NCI-H82 treated with DMSO at 0.1 percent for 48 hours (cell line): Measurements from ENCODE around the gene GCNA.
"Not testable (repeated sequence)": the region's sequence is repeated elsewhere in the genome, so short reads cannot be mapped to it uniquely, and the experiment has no call there.

Source experiments
- DNase-seq: peaks from one replicate; lab custom pipeline; 2025; ENCODE audit not compliant: unreplicated experiment; lab: John Stamatoyannopoulos, UW

Gene GCNA

DNA sequence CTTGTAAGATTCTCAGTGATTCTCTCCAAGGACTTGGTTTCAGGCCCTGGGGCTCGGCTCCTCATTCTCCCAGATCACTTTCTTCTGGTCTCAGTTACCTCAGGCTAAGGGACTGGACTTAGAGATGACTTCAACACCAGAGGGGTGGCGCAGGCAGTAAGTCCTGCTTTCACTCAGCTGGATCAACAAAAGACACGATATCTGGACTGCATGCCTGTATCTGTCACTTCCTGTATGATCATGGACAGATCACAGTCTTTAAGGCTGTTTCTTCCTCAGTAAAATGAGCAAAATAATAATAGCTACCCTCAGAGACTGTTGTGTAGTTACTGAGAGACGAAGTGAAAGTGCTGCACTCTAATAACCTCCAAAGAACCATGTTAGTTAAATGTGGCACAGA, 59.6 kb downstream of the GCNA start:
- DNase-seq: no peak

DNA sequence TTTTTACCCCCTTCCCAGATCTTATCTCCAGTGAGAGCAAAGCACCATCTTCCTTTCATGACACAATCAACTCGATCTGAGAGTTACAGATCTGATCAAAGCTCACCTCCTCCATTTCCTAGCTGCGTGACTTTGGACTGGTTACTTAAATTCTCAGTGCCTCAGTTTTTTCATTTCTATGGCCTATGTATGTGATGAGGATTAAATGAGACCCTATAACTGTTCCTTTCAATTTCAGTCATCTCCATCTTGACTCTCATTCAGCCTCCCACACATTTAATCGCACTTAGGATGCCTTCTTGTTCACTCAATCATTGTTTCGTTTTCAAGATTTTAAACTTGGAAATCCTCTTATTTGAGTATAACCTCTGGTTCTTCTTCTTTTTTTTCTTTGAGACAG, 60.2 kb downstream of the GCNA start:
- DNase-seq: no peak

DNA sequence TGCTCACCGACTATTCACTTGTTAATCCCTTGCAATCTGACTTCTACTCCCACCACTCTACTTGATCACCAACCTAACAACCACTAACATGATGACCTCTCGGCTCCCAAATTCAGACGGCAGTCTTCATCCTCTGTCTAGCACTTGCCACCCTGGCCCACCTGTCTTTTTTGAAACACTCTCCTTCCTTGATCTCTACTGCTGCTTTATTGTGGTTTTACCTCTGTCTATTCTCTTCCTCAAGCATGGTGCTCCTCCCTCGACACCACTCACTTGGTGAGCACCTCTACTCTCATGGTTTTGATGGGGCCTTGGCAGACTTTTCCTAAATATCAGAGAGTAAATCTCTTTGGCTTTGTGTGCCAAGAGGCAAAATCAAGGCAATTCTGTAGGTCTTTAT, 61.8 kb downstream of the GCNA start:
- no peak for DNase-seq

DNA sequence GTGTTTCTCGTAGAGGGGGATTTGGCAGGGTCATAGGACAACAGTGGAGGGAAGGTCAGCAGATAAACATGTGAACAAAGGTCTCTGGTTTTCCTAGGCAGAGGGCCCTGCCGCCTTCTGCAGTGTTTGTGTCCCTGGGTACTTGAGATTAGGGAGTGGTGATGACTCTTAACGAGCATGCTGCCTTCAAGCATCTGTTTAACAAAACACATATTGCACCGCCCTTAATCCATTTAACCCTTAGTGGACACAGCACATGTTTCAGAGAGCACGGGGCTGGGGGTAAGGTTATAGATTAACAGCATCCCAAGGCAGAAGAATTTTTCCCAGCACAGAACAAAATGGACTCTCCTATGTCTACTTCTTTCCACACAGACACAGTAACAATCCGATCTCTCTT, 66.2 kb downstream of the GCNA start:
- not testable (repeated sequence) for DNase-seq

DNA sequence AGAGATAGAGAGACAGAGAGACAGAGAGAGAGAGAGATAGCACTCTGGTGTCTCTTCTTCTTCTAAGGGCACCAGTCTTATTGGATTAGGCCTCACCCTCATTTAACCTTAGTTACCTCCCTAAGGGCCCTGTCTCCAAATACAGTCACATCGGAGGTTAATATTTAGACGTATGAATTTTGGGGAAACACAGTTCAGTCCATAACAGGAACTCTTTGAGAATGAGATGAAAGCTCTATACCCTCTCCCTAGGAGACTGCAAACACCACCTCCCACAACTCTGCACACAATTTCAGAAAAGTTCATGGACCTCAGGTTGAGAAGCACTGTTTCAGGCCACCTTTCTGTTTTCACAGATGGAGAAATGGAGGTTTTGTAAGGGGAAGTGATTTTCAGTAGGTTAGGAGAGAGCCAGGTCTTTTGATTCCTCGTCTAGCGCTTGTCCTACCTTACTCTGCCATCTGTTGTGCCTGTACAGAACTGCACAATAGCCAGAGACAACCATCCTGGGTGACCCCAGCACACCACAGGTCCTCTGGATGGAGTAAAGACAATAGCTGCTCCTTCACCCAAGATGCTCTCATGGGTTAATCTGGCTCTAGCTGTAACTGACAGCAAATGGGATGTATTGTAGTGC, 72.2 kb downstream of the GCNA start:
- DNase-seq: no peak

DNA sequence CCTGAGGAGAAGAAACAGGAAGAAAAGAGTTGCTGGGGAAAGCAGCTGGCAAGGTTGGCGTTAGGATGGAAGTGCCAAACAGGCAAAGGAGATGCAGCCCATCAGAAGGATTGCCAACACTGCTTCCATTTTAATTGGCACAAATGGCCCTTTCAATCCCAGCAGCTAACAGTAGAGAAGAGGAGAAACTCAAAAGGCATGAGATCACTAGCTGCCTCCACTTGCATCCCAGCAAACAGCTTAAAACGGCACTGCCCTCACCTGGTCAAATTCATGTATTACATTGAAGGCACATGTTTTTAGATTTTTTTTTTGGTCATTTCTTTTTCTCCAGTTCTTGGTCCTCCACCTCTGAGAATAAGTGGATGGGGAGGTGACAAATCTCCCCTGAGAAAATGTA, 74.2 kb downstream of the GCNA start:
- DNase-seq: peak; percentile 13

DNA sequence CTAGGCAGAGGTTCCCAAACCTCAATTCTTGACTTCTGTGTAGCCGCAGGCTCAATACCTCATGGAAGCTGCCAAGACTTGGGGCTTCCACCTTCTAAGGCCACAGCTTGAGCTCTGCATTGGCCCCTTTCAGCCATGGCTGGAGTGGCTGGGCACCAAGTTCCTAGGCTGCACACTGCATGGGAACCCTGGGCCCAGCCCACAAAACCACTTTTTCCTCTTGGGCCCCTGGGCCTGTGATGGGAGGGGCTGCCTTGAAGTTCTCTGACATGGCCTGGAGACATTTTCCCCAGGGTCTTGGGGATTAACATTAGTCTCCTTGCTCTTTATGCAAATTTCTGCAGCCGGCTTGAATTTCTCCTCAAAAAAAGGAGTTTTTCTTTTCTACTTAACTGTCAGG, 75.1 kb downstream of the GCNA start:
- DNase-seq: no peak

DNA sequence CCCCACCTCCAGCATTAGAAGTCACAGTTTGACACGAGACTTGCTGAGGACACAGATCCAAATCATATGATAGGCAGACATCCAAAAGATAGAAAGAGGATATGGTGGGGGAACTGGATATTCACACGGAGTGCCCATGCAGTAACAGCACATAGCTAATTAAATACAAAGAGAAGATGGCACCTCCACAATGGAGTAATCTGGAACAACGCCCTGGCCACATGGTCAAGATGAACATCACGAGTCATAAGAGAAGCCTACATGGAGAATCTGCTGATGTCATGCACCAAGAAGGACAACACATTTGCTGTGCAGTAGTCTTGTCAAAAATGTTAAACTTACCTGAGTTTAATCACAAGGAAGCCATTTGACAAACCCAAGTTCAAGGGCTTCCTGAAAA, 79.0 kb downstream of the GCNA start:
- no peak for DNase-seq

DNA sequence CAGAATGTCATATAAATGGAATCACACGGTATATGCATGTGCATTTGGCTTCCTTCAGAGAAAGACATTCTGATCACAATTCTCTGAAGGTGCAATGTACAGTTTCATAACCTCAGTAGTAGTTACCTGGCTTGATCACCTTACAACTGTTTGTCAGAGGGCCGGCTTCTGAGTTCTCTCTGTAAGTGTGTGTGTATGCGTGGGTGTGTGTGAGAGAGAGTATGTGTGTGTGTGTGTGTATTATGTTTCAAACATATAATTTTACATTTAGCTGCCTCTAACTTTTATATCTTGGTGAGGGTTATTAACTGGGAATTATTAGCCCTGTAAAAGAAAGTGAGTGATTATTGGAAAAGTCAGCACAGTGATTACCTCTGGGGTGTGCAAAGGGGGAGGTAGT, 81.1 kb downstream of the GCNA start:
- DNase-seq: no peak

DNA sequence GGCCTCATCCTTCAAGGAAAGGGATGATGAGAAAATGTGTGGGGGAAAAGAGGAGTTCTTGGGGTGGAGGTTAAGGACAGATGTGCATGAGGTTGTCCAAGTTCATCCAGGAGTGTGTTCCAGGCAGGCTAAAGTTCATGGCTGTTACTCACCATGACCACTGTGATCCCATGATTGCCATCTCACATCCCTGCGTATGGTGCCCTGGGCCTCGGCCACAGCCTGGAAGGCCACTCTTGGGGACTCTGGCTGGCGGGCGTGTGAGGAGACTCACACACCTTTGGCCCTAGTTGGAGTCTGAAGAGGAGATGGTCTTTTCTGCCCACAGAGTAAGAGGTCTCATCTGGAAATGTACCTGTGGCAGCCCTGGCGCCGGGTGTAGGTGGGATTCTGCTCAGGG, 81.7 kb downstream of the GCNA start:
- no peak for DNase-seq

DNA sequence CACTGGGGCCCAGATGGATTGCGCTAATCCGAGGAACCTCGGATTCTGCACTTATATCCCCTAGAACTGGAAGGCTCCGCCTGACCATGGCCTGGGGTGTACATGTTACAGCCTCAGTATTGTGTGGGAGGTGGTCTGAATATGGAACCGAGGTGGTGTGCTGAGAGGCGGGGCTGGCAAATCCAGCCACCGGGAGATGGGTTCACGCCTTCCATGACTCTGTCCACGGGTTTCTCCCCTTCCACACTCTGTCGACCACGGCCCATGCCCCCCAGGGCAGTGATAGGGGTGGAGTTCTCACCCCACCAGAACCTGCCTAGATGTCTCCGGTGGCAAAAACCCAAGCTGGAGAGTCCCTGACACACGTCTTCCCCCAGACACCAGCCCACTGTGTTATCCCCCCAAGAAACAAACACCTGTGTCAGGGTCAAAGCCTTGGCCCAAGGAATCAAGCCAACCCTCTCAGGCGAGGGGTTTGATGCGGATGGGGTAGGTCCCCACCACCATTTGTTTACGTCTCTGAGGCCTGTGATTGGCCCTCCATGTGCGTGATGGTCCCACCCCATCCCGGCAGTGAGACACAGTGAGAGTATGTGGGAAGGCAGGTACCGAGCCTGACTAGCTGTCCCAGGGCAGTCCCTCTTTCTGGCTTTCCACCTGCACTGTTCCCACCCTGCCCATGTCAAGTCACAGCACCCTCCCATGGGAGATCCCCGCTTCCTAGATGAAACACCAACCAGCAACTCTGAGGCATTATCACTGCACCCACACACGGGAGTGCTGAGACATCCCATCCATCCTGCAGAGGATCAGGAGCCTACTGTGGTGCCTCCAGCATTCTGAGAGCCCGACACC, 82.6 kb downstream of the GCNA start:
- DNase-seq: no peak

DNA sequence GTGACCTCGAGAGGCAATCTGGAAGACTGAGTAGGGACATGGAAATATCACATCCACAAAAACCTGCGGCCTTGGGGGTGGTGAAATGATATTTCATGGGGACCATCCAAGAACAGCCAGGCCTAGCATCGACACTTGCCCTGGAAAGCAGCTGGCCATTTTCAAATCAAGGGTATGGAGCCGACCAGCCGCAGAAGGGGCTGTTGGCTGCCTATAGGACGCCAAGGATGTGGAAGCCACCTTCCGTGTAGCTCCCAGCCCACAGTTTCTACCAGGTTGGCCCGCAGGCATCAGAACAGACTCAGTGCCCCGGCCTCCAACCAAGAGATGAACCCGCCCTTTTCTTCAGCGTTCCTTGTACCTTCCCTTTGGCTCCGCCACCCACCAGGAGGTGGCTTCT, 83.7 kb downstream of the GCNA start:
- DNase-seq: no peak

DNA sequence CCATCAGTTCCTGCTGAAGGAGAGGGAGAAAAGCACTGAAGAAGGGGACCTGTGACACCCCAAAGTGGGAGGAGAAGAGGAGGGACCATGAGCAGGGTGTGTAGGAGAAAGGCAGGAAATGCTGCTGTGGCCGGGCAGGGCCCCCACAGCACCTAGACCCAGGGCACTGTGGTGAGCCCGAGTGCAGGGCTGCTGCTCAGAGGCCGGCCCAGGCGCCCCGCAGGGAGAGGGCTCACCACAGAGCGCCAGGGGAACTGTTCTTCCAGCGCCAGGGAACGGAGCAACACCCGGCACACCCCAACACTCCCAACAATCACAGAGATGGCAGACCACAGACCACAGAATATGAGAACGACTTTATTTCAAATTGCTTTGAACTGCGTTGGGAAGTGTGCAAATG, 84.4 kb downstream of the GCNA start:
- not testable (repeated sequence) for DNase-seq
